K562 (cell line): Measurements from ENCODE around the gene HAT1. TPM values are rescaled to one million over a fixed set of nuclear protein-coding genes. Genes with fewer than 3 reads are reported as not detected.

Experiments used
- ATAC-seq: fragments of 200-7000 bp; cut with Tn5 transposase; 3 replicates; pipeline ENCODE4 v1.9.1; 2020; ENCODE audit warnings: moderate library complexity
- BruUV-seq: library from RNA; stranded (reverse); fragments of 400-500 nt; replicated peaks from 2 replicates; lab custom pipeline; 2021; lab: Mats Ljungman, UMichigan
- CTCF ChIA-PET: fragments of 300-600 bp; formaldehyde crosslinking; extraction: SDS; loops from one replicate; lab custom pipeline; 2021; ENCODE audit warnings: low intra/inter-chr PET ratio; lab: Yijun Ruan, JAX
- POLR2A ChIA-PET: fragments of 300-600, 350-650 bp; sonication (Branson Sonifier 250); formaldehyde crosslinking; extraction: SDS; loops from one replicate; lab custom pipeline; 2021; ENCODE audit warnings: antibody characterized with exemption, inconsistent platforms; lab: Yijun Ruan, JAX
- DNase-seq, 4 experiments: peaks; one replicate each; pipeline versions ENCODE4 v3.0.0 to v3.0.0-alpha.2; 2011 to 2018; ENCODE audit warnings: low spot score in 3 of 4, mixed read lengths in 3 of 4; ENCODE audit errors: extremely low read depth in 1 of 4
- FAIRE-seq: peaks from 2 replicates; lab custom pipeline; 2011; peaks lifted over from hg19 to GRCh38; lab: Jason Lieb, UNC
- H2AFZ ChIP-seq: 2 replicates; pipeline ENCODE4 v1.6.0; 2011; ENCODE audit warnings: low read depth, low read length, control low read depth, inconsistent platforms
- H3K27ac ChIP-seq: fragments of 200-600 bp; 3 replicates; pipeline ENCODE4 v1.8.0; 2011; ENCODE audit warnings: low read depth, mild to moderate bottlenecking, control low read depth, inconsistent platforms, low read length, moderate library complexity, mixed read lengths; ENCODE audit errors: extremely low read depth
- H3K27me3 ChIP-seq, 2 experiments: fragments of 300-600 bp in 1 of 2; 2 replicates in 1 of 2; 3 replicates in 1 of 2; pipeline versions ENCODE4 v1.6.0 to v1.8.0; 2011; ENCODE audit warnings: inconsistent platforms in 2 of 2, low read length in 2 of 2, mild to moderate bottlenecking in 1 of 2, mixed read lengths in 1 of 2, moderate library complexity in 1 of 2; ENCODE audit not compliant: control insufficient read depth in 2 of 2, insufficient read depth in 2 of 2
- H3K36me3 ChIP-seq: fragments of 300-600 bp; 3 replicates; pipeline ENCODE4 v1.8.0; 2011; ENCODE audit warnings: mild to moderate bottlenecking, low read length, inconsistent platforms; ENCODE audit not compliant: control insufficient read depth, insufficient read depth
- H3K4me1 ChIP-seq, 2 experiments: fragments of 200-600 bp in 1 of 2; replicated peaks in 1 of 2; 2 replicates in 1 of 2; 3 replicates in 1 of 2; pipeline versions ENCODE4 v1.5.1 to v1.8.0; 2011; ENCODE audit warnings: inconsistent platforms in 2 of 2, low read length in 2 of 2, mild to moderate bottlenecking in 1 of 2, mixed read lengths in 1 of 2, moderate library complexity in 1 of 2; ENCODE audit not compliant: control insufficient read depth in 2 of 2, insufficient read depth in 2 of 2
- H3K4me2 ChIP-seq: 2 replicates; pipeline ENCODE4 v1.6.1; 2011; ENCODE audit warnings: low read length, control low read depth, inconsistent platforms, mixed read lengths; ENCODE audit not compliant: insufficient read depth
- H3K4me3 ChIP-seq: fragments of 200-600 bp; sonication (generic), shearing (Covaris generic); 2 replicates; pipeline ENCODE4 v1.5.1; 2016; ENCODE audit warnings: control low read depth, inconsistent platforms
- H3K79me2 ChIP-seq: fragments of 200-600 bp; 3 replicates; pipeline ENCODE4 v1.8.0; 2011; ENCODE audit warnings: low read length, inconsistent platforms; ENCODE audit not compliant: control insufficient read depth, insufficient read depth
- H3K9ac ChIP-seq, 2 experiments: 2 replicates each; pipeline versions ENCODE4 v1.6.0 to v1.6.1; 2011; ENCODE audit warnings: low read depth in 2 of 2, low read length in 2 of 2, control low read depth in 1 of 2, inconsistent platforms in 1 of 2, mild to moderate bottlenecking in 1 of 2, mixed read lengths in 1 of 2; ENCODE audit not compliant: insufficient read depth in 1 of 2
- H3K9me1 ChIP-seq: one replicate; pipeline ENCODE4 v1.6.0; 2011; ENCODE audit warnings: inconsistent platforms, mild to moderate bottlenecking, low read length, moderate library complexity; ENCODE audit not compliant: control insufficient read depth, insufficient read depth
- H3K9me3 ChIP-seq: replicated peaks from 2 replicates; pipeline ENCODE4 v1.5.1; 2011; ENCODE audit warnings: low read depth, low read length, inconsistent platforms; ENCODE audit not compliant: control insufficient read depth, insufficient read depth
- H4K20me1 ChIP-seq: replicated peaks from 2 replicates; pipeline ENCODE4 v1.6.1; 2011; ENCODE audit warnings: low read length, inconsistent platforms, mixed read lengths; ENCODE audit not compliant: control insufficient read depth, insufficient read depth
- CHD7 ChIP-seq: fragments of 200-600 bp; sonication (generic); IDR thresholded peaks from one replicate; pipeline ENCODE4 v1.6.1; 2012; ENCODE audit warnings: mild to moderate bottlenecking, low read depth, low read length, inconsistent platforms
- USF1 ChIP-seq: sonication (generic); formaldehyde crosslinking; IDR thresholded peaks from 2 replicates; pipeline ENCODE4 v1.9.0; 2022; ENCODE audit warnings: mild to moderate bottlenecking, missing genetic modification reagents
- WGBS: fragments of 100-300 bp; shearing (Covaris generic); methylation state at CpG from one replicate; pipeline ENCODE4 v1.1.6; 2016; ENCODE audit warnings: low coverage, mixed read lengths; ENCODE audit not compliant: insufficient coverage; ENCODE audit errors: missing lambda C conversion rate; 5-methylcytosine and 5-hydroxymethylcytosine counted together
- in situ Hi-C: fragments of 300-500 bp; cut with MboI; formaldehyde crosslinking; loops from 4 replicates; pipeline ENCODE4 v1.15.0; 2018; ENCODE audit warnings: inconsistent platforms, mixed read lengths
- intact Hi-C: fragments of 100-400 bp; cut with micrococcal nuclease; formaldehyde crosslinking; loops from 2 replicates; pipeline ENCODE4 v1.14.2; 2022
- polyA plus RNA-seq, 8 experiments: library from polyadenylated mRNA; depleted of rRNA in 4 of 8; stranded (reverse) in 5 of 8; unstranded in 3 of 8; fragments of >200 nt; fragmentation: Nextera tagmentation in 2 of 8; fragmentation: Illumina TruSeq in 1 of 8; extraction: Ambion mirVana in 2 of 8; extraction: Trizol in 1 of 8; gene quantifications; 2 replicates each; pipeline versions ENCODE4 v1.2.1 to v1.2.3, GENCODE V29; 2011 to 2014; ENCODE audit warnings: inconsistent platforms in 1 of 8, missing spikeins in 1 of 8
- total RNA-seq, 7 experiments: library from RNA; depleted of rRNA in 6 of 7; stranded (reverse); fragments of >200 nt in 6 of 7; fragmentation: Illumina TruSeq in 2 of 7; extraction: Trizol in 2 of 7; gene quantifications; 2 replicates each; pipeline versions ENCODE4 v1.2.1 to v1.2.3, GENCODE V29; 2011 to 2021; ENCODE audit warnings: low replicate concordance in 1 of 7

HAT1 gene
- total and polyA plus RNA-seq, 9 of the 15 experiments (the other 6 are each of a cell fraction or from before 2014, with no cell fraction given) = 125 to 384 (median 244) TPM

DNA sequence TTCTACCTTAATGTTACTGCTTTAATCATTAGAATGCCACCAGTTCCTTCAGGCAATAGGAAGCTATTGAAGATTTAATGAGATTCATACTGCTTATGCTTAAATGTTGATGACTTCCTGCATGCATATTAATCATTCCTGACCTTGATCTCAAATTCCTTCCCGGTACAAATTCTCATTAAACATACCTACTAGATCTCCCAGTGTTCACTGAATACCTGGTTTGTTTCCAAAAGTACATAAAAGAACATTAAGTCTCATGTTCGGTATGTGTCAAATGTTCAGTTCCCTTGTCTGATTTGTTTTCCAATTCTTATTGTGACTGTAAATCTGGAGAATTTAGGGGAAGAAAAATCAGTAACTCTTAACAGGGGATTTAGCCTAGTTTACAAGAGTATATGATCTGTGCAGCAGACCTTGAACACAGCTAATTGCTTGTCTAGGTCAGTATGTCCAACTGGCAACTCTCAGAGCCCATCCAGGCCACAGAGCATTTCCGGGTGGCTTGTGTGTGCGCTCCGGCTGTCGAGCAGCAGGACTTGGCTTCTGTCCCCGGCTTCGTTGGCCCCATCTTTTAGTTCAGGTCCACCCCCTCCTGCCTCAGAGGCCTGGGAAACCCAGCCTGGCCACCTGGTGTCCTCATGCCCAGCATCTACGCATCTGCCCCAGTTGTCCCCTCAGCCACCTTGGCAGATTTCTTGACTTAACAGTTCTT is 90.6 kb downstream of the HAT1 start:
- no peak overlapping the region for H3K4me3 ChIP-seq
- H3K9me1 ChIP-seq = no peaks in the 10 kb centered on the region
- peaks cover 0 to 7% of the 10 kb centered on the region in 2 experiments; a peak in 2 of 5 replicates for H3K4me1 ChIP-seq
- H3K4me2 ChIP-seq = no peak overlapping the region
- WGBS = 70% methylated on average over 9 of the region's 9 CpGs
- DNase-seq (no peak), FAIRE-seq (no peak), ATAC-seq (peak; percentile 27)
- no peak overlapping the region for H2AFZ ChIP-seq
- no peaks in the 10 kb centered on the region for H3K9me3 ChIP-seq
- H3K36me3 ChIP-seq = no peaks in the 10 kb centered on the region
- ChIA-PET CTCF (no interaction called here), POLR2A (interaction anchor here (0.6 to 1.5 kb wide), 6 partner anchors 8 to 73 kb away, joined by 3 to 5 read pairs (median 4); partner anchors contain the start of gene DLX1)
- no peaks in the 10 kb centered on the region for H3K79me2 ChIP-seq
- no TSS peak for BruUV-seq
- intact Hi-C loops (no loop called here), in situ Hi-C loops (no loop called here)
- H4K20me1 ChIP-seq = no peaks in the 10 kb centered on the region
- H3K27me3 ChIP-seq = no peaks in the 10 kb centered on the region
- no peak overlapping the region for H3K27ac ChIP-seq
- peak overlapping the region in 1 of 2 experiments; percentile 85; a peak in 2 of 4 replicates for H3K9ac ChIP-seq
- no peak for TF ChIP-seq USF1 (CRISPR knock-in tag)
- TF ChIP-seq CHD7 = no peak
